ENCODE measurements around the gene KIF16B. TPM values are rescaled to one million over a fixed set of nuclear protein-coding genes. Genes with fewer than 3 reads are reported as not detected.

Gene KIF16B
- total RNA-seq, 1 experiment from 2014 or later, result 7.0 TPM

GRCh38 chr20:16411361-16411760, 161.9 kb downstream of the KIF16B start:
- BruUV-seq (replicated peaks), result no TSS peak
- Histone ChIP-seq H3K4me3 (replicated peaks in 1 of 2; ENCODE audit: low read depth in 1 of 2, low read length in 2 of 2) (no peak overlapping the region), H3K27ac (ENCODE audit: low read depth, low read length) (no peak overlapping the region), H3K4me1 (ENCODE audit: control insufficient read depth in 1 of 2, insufficient read depth in 2 of 2, low read length in 2 of 2) (no peaks in the 10 kb centered on the region), H2AFZ (ENCODE audit: low read depth, low read length, poor library complexity, severe bottlenecking) (no peak overlapping the region), H3K9me3 (ENCODE audit: control insufficient read depth in 1 of 2, insufficient read depth in 1 of 2, low read depth in 1 of 2, low read length in 2 of 2) (no peaks in the 10 kb centered on the region), H4K20me1 (ENCODE audit: insufficient read depth) (no peaks in the 10 kb centered on the region), H3K9ac (ENCODE audit: low read length) (no peak overlapping the region), H3K36me3 (ENCODE audit: control insufficient read depth in 1 of 2, insufficient read depth in 2 of 2, low read length in 2 of 2) (no peaks in the 10 kb centered on the region), H3K4me2 (ENCODE audit: low read length) (no peak overlapping the region), H3K79me2 (ENCODE audit: insufficient read depth, low read length) (no peaks in the 10 kb centered on the region), H3K27me3 (ENCODE audit: insufficient read depth, low read length) (no peaks in the 10 kb centered on the region), H3K9me2 (ENCODE audit: insufficient read depth) (no peaks in the 10 kb centered on the region)
- CTCF ChIA-PET, result no interaction called here
- POLR2A ChIA-PET, result no interaction called here
- DNase-seq (ENCODE audit: low read depth, low spot score), result no peak
- ATAC-seq, result no peak
- TF ChIP-seq POLR2A (IDR thresholded peaks at IDR 0.05; ENCODE audit: borderline replicate concordance, extremely low read depth, insufficient read depth, insufficient read length), result no peak
- no peak for TF ChIP-seq POLR2AphosphoS5 (IDR thresholded peaks at IDR 0.05; ENCODE audit: low read depth, low read length)
- TF ChIP-seq, protein P1, sequence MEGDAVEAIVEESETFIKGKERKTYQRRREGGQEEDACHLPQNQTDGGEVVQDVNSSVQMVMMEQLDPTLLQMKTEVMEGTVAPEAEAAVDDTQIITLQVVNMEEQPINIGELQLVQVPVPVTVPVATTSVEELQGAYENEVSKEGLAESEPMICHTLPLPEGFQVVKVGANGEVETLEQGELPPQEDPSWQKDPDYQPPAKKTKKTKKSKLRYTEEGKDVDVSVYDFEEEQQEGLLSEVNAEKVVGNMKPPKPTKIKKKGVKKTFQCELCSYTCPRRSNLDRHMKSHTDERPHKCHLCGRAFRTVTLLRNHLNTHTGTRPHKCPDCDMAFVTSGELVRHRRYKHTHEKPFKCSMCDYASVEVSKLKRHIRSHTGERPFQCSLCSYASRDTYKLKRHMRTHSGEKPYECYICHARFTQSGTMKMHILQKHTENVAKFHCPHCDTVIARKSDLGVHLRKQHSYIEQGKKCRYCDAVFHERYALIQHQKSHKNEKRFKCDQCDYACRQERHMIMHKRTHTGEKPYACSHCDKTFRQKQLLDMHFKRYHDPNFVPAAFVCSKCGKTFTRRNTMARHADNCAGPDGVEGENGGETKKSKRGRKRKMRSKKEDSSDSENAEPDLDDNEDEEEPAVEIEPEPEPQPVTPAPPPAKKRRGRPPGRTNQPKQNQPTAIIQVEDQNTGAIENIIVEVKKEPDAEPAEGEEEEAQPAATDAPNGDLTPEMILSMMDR (IDR thresholded peaks at IDR 0.05 in 2 of 3, conservative IDR thresholded peaks at IDR 0.05 in 1 of 3; ENCODE audit: borderline replicate concordance in 1 of 3, insufficient read depth in 1 of 3, low read depth in 2 of 3, low read length in 2 of 3), result no peak
- no peak for TF ChIP-seq JUND (IDR thresholded peaks at IDR 0.05)
- TF ChIP-seq CEBPB (IDR thresholded peaks at IDR 0.05; ENCODE audit: low read depth), result no peak
- no peak for TF ChIP-seq EZH2 (IDR thresholded peaks at IDR 0.05)
- TF ChIP-seq ZNF274 (IDR thresholded peaks at IDR 0.05; ENCODE audit: low read depth, low read length), result no peak
- TF ChIP-seq SP1 (IDR thresholded peaks at IDR 0.05; ENCODE audit: low read depth), result no peak
- no peak for TF ChIP-seq ATF3 (IDR thresholded peaks at IDR 0.05)
- TF ChIP-seq YY1 (IDR thresholded peaks at IDR 0.05; ENCODE audit: extremely low read depth, insufficient replicate concordance, low read depth, low read length), result no peak
- no peak for TF ChIP-seq REST (IDR thresholded peaks at IDR 0.05; ENCODE audit: low read depth)
- TF ChIP-seq ELF1 (IDR thresholded peaks at IDR 0.05; ENCODE audit: borderline replicate concordance, low read depth), result no peak
- TF ChIP-seq EGR1 (IDR thresholded peaks at IDR 0.05; ENCODE audit: low read depth), result no peak
- no peak for TF ChIP-seq ZFX (IDR thresholded peaks at IDR 0.05)
- no peak for TF ChIP-seq RAD21 (IDR thresholded peaks at IDR 0.05; ENCODE audit: low read depth)
- TF ChIP-seq TCF7L2 (IDR thresholded peaks at IDR 0.05; ENCODE audit: borderline replicate concordance, extremely low read depth, insufficient read depth, insufficient read length), result no peak
- TF ChIP-seq SIN3A (IDR thresholded peaks at IDR 0.05; ENCODE audit: low read depth), result no peak
- no peak for TF ChIP-seq MAX (IDR thresholded peaks at IDR 0.05)
- no peak for TF ChIP-seq CBX3 (IDR thresholded peaks at IDR 0.05; ENCODE audit: low read depth)
- no peak for TF ChIP-seq SRF (IDR thresholded peaks at IDR 0.05; ENCODE audit: low read depth)
- RAD21 ChIA-PET (ENCODE audit: low non-redundant PET in 1 of 2, low total read pairs in 2 of 2, uncharacterized antibody in 2 of 2, unreplicated experiment in 2 of 2), result no interaction called here
- intact Hi-C loops (cut with micrococcal nuclease), result no loop called here
